Fibroblast of upper back skin (primary cell): ENCODE data around the gene GSN.

ENCODE experiments used
- DNase-seq: peaks from one replicate; pipeline ENCODE4 v3.0.0-alpha.2; 2013

The GSN gene

DNA sequence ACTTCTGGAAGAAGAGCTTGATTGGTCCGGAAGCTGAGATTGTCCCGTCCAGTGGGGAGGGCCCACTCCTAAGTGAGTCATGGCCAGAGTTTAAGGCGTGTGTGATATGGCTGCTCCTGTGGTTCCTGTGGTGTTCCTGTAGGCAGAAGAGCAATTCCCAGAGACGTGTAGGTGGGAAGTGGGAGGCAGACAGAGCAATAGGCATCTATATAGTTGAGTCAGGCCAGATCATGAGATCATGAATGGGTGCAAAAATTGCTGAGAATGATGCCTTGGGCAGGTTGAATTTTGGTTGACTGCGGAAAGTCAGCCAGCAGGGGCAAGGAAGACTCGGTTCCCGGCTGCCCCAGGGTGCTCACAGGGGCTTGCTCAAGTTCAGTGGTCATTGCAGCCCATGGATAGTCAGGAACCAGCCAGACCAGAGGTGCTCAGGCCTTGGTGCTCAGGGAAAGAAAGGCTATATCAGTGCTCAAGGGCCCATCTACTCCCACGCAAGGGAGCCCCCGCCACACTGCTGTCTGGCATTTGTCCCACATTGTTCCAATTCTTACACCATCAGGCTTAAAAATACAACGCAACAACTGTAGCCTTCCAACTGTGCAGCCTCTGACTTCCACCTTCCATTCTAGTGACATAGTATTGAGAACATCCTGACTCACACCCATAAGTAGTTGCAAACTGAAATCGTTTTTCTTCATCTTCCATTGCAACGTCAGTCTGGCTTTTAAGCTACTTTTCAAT, 21.0 kb upstream of the GSN start:
- DNase-seq, result peak; percentile 89

- no peak for DNase-seq
Observed at GRCh38 chr9:121249563-121249962, 18.4 kb upstream of the GSN start.

DNA sequence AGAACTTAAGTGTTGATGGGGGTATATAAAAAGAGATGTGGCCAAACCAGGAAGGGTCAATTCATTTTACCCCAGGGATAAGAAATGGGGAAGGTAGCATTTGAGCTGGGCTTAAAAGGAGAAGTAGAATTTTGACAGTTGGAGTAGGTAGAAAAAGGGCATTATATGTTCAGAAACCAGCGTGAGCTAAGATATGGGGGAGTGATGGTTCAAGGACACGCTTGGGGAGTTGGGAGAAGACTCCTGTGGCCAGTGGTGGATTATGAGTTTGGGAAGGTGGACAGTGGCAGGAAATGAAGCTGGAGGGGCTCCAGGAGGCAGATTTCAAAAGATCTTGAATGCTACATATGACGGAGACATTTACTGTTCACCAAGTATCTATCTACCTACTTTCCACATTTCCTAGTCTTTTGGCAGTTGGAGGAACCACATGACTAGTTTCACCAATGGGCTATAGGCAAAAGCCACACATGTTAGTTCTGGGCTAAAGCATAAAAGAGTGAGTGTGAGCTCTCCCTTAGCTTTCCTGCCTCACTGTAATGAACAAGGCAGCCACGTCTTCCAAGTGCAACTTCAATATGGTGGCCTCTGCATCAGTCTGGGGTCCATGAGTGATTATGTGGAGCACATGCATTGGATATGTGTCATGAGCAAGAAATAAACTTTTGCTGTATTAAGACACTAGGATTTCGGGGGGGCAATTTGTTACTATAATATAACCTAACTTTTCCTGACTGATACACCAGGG, 15.7 kb upstream of the GSN start:
- no peak for DNase-seq

- DNase-seq, result no peak
Observed at GRCh38 chr9:121253162-121253561, 14.8 kb upstream of the GSN start.

DNA sequence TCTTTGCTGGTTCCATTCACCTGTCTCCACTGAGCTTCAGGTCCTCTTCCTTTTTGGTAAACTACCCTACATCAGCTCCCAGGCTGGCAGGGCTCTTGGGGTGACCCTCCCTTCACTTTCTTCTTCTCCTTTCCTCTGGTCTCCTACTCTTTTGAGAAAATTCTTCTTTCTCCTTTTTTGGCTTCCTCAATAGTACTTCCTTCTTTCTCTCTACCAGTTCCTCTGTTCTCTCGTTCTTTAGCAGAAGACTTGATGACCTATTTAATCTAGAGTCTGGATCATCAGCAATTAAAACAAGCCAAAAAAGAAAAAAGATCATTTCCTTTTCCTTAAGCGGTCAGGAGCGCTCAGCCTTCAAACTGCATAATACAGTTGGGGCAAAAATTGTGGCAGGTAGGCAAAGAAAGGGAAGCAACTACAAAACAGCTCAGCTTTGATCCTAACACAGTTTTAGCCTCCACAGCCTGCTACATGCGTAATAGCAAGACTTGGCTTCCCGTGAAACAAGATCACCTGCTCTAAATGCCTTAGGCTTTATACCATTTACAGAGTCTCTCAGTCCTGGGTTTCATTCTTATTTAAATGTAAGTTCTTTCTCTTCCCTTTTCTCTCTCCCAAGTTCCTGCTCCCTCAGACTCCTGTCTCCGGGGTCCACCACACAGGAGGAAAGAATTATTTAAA, 14.0 kb upstream of the GSN start:
- no peak for DNase-seq

DNA sequence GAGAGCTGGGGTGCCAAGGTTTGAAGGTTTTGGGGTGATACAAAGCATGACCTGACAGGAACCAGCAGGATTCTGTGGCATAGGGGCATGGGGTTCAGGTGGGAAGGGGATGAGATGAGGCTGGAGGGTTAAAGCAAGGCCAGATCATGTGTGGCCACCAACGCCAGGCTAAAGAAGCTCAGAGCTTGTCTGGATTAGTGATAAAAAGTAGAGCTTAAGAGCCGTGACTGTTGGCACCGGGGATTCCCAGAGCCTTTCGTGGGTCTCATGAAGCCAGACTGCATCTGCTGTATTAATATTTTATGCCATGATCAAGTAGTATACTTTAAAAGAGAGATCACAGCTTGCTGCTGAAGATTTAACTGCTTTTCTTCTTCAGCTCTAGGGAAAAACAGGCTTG, 8.5 kb upstream of the GSN start:
- no peak for DNase-seq

- no peak for DNase-seq
Observed at GRCh38 chr9:121259935-121260334, 8.0 kb upstream of the GSN start.

DNA sequence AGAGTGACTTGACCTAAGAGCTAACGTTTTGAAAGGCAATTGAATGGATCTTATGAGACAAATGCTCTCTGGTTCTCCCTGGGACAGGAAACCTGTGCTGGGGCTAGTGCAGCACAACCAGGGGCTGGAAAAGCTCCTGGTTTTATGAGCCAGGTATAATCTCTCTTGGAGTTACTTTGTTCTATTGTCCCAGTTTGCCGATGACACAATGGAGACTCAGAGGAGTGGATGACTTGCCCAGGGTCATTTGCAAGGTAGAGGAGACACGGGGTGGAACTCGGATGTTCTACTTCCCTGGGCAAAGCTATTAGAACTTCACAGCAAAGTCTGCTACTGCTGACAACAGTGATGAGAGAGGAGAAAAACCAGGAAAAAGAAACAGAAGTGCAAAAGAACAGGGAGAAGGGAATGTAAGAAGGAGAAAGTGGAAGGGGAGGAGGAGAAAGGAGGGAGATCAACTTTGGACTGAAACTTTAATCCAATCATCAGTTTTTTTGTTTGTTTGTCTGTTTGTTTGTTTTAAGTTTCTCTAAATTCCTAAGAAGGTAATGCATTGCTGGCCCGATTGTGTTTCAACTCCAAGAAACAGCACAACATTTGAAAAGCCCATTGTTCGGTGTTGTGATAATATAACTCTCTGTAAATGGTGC, 7.4 kb upstream of the GSN start:
- DNase-seq, result no peak

GRCh38 chr9:121261107-121261460, 6.9 kb upstream of the GSN start:
- peak; percentile 37 for DNase-seq

- DNase-seq, result no peak
Observed at GRCh38 chr9:121261755-121262154, 6.2 kb upstream of the GSN start.

GRCh38 chr9:121262423-121262822, 5.5 kb upstream of the GSN start:
- DNase-seq, result no peak

DNA sequence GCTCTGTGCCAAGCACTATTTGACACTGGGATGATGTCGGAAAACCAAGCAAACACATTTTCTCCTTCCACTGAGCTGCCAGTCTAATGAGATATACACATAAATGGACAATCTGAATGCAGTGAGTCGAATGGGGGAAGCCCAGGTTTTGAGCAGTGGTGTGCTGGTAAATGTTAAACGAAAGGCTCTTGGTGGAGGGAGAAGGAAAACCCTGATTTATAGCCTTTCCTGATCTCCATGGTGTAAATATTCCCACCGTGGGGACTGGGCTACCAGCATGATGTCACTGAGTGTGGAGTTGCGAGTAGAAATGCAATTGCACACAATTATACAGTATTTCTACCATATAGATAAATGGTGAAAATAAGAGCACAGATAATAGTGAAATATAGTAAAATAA, 5.0 kb upstream of the GSN start:
- no peak for DNase-seq

- no peak for DNase-seq
Observed at GRCh38 chr9:121266356-121266755, 1.6 kb upstream of the GSN start.

- no peak for DNase-seq
Observed at GRCh38 chr9:121266906-121267650, 884 bp upstream of the GSN start.

DNA sequence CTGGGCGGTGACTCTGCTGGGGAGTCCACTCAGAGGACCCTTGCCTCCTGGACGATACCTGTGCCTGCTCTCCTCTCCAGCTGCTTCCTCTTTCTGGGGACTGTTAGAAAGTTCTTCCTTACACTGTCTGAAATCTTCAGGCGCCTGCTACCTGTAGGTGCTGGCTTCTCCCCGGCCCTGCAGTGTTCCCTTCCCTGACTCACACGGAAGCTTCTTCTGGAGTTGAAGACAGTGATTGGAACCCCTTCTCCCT, 562 bp downstream of the GSN start:
- no peak for DNase-seq

- peak; percentile 55 for DNase-seq
Observed at GRCh38 chr9:121268851-121269641, 1.1 kb downstream of the GSN start.

- no peak for DNase-seq
Observed at GRCh38 chr9:121269642-121270254, 1.8 kb downstream of the GSN start.

DNA sequence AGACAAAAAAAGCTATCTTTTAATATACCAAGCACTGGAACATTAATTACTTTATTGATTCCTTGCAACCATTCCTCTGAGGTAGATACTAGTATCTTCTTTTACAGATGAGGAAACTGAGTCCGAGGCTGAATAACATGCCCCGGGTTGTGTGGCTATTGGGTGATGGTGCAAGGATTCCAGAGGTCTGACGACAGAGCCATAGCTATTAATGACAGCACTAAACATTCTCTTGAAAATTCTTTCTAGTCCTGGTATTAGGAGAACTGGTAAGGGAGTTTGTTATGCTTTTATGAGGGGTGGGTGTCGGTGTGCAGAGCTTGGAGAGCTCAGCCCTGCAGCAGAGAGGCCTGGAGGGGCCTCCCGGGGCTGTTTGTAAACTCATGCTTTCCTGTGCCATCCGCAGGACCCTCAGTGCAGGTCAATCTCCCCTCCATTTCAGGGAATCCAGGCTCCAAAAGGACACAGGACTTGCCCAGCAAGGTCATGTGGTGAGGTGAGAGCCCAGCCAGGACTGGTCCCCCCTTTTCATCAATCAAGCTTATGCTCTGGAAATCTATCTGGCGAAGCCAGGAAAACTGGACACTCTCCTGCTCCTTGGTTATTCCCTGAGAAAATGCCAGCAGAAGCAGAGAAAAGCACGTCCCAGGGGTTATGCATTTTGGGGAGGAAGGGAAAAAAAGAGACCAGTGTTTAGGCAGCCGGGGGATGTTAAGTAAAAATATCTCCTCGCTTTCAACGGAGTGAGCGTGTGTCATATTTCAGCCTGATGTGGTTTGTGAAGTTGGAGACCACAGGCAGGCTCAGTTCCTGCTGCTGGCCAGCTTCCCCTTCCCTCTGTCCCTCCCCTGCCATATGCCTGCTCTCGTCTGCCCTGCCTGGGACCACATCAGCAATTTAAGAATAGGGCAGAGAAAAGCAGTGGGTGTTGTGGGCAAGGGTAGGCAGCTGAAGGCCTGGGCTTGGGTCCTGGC, 3.7 kb downstream of the GSN start:
- DNase-seq, result peak; percentile 93

DNA sequence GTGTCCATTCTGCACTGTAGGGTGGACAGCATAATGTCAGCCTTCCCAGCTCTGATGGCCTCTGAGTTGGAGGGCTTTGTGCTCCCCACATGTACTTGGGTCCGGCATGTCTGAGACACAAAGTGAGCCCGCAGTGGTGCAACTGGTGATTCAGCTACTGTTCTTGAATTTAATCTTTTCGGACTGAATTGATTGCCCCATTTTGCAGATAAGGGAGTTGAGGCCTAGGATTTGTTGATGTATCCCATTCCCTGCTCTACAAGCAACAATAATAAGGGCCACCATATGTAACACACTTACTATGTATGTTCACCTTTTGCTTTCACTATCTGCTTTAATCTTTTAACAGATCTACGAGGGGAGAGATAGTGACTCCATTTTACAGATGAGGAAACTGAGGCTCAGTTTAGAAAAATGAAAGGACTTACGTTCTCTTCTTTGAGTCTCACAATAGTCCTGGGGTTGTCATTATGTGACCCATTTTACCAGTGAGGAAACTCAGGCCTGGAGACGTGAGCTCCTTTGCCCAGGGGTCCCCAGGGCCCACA, 4.5 kb downstream of the GSN start:
- no peak for DNase-seq

GRCh38 chr9:121273064-121273775, 5.3 kb downstream of the GSN start:
- no peak for DNase-seq
